DND-41 (cell line): ENCODE data around the gene EPS8L2.

Experiments
- CTCF ChIP-seq: IDR thresholded peaks from 2 replicates; pipeline ENCODE4 v1.5.1; 2012; ENCODE audit warnings: borderline replicate concordance, low read length, moderate library complexity, mild to moderate bottlenecking; ENCODE audit not compliant: poor library complexity, severe bottlenecking; ENCODE audit errors: extremely low read depth
- EZH2 ChIP-seq: IDR thresholded peaks from 3 replicates; pipeline ENCODE4 v1.6.1; 2012; ENCODE audit warnings: borderline replicate concordance, low read depth, mild to moderate bottlenecking, moderate library complexity, low read length, inconsistent platforms; ENCODE audit not compliant: severe bottlenecking

GRCh38 chr11:727281-727701, 21.3 kb downstream of the EPS8L2 start:
- TF ChIP-seq CTCF: no peak
- no peak for TF ChIP-seq EZH2
